Left ventricle myocardium inferior (tissue), 1 donor: ENCODE data around the gene SAMD15. TPM values are rescaled to one million over a fixed set of nuclear protein-coding genes. Genes with fewer than 3 reads are reported as not detected.

ENCODE experiments used
- DNase-seq: peaks from one replicate; pipeline ENCODE4 v3.0.0-alpha.2; 2020
- H3K27ac ChIP-seq: fragments of 200-600 bp; replicated peaks from 2 replicates; pipeline ENCODE4 v1.8.0; 2021
- H3K27me3 ChIP-seq: fragments of 200-600 bp; 2 replicates; pipeline ENCODE4 v1.8.0; 2021; ENCODE audit warnings: low read depth
- H3K36me3 ChIP-seq: fragments of 200-600 bp; 2 replicates; pipeline ENCODE4 v1.8.0; 2021
- H3K4me1 ChIP-seq: fragments of 200-600 bp; 2 replicates; pipeline ENCODE4 v1.8.0; 2021
- H3K4me3 ChIP-seq: fragments of 200-600 bp; 2 replicates; pipeline ENCODE4 v1.8.0; 2021; ENCODE audit warnings: mild to moderate bottlenecking, moderate library complexity
- H3K9me3 ChIP-seq: fragments of 200-600 bp; replicated peaks from 2 replicates; pipeline ENCODE4 v1.8.0; 2021
- CTCF ChIP-seq: fragments of 200-600 bp; IDR thresholded peaks from 2 replicates; pipeline ENCODE4 v1.8.0; 2021; ENCODE audit warnings: antibody characterized with exemption, mild to moderate bottlenecking, borderline replicate concordance
- intact Hi-C: fragments of 100-400 bp; cut with micrococcal nuclease; formaldehyde crosslinking; loops from one replicate; pipeline ENCODE4 v1.11.0; 2022
- total RNA-seq: library from RNA; stranded (reverse); fragmentation: NEBNext Ultra II Directional; extraction: Animal tissue kit (Norgen Biotek cat#: 25700); gene quantifications from one replicate; pipeline ENCODE4 v1.2.1, GENCODE V29; 2021
- donor health status: DM: no; HTN: yes; CAD: no; lungs with severe emphysema.

Gene SAMD15
- total RNA-seq, 1 donor from 2014 or later = 0.08 TPM

- Histone ChIP-seq H3K36me3 (no peaks in the 10 kb centered on the region), H3K27ac (no peak overlapping the region), H3K4me3 (no peak overlapping the region), H3K27me3 (no peaks in the 10 kb centered on the region), H3K4me1 (no peaks in the 10 kb centered on the region), H3K9me3 (no peaks in the 10 kb centered on the region)
- TF ChIP-seq CTCF = no peak
- no peak for DNase-seq
- intact Hi-C loops = no loop called here
These were observed 17.6 kb upstream of the SAMD15 start for GRCh38 chr14:77359626-77360025.

GRCh38 chr14:77364146-77364545 lies 13.0 kb upstream of the SAMD15 start:
- H3K4me1 ChIP-seq = peaks cover 1% of the 10 kb centered on the region
- H3K36me3 ChIP-seq = no peaks in the 10 kb centered on the region
- H3K27ac ChIP-seq = no peak overlapping the region
- DNase-seq = no peak
- H3K4me3 ChIP-seq = no peak overlapping the region
- intact Hi-C loops = no loop called here
- H3K9me3 ChIP-seq = no peaks in the 10 kb centered on the region
- no peaks in the 10 kb centered on the region for H3K27me3 ChIP-seq
- TF ChIP-seq CTCF = no peak

DNA sequence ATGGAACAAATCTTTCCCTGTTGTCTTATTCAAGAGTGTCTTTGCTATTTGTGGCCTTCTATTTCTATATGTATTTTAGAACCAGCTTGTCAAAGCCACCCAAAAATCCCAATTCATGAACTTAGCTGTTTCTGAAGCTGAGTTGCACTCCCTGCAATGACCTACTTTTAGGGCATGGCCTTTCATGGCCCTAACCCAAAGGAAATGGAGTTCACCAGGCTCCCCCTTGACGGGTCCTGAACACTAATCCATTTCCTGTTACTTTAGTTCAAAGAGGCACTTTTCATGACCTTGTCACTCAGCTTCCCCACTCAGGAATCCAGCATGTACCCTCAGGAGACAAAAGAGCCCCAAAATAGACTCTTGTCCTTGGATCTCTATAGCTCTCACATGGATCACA lies 7.9 kb upstream of the SAMD15 start:
- Histone ChIP-seq H3K4me3 (no peak overlapping the region), H3K9me3 (no peaks in the 10 kb centered on the region), H3K4me1 (peaks cover 10% of the 10 kb centered on the region), H3K36me3 (no peaks in the 10 kb centered on the region), H3K27me3 (no peaks in the 10 kb centered on the region), H3K27ac (no peak overlapping the region)
- no peak for TF ChIP-seq CTCF
- no peak for DNase-seq
- intact Hi-C loops = no loop called here

DNA sequence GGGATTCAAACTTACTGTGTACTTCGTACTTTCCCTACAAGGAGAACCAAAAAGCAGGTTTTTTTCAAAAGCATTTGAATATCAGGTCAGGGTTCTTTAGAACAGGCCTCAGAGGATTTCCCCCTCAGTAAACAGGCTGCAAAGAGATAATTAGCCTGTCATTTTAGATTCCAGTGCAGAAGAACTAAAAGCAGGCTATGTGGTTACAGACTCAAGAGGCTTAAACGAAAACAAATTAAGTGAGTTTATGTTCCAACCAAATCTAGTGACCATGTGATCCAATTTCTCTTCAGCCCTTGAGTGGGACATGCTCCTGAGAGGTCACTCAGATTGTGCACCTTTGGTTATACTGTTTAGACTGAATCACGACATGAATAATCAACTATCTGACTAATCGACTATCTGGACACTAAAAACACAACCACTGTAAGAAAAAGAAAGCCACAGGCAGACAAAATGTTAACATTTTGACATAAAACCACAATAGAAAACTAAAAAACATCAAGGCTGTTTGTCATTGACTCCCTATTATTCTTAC lies 4.8 kb upstream of the SAMD15 start:
- Histone ChIP-seq H3K4me3 (no peak overlapping the region), H3K27ac (no peak overlapping the region), H3K9me3 (no peaks in the 10 kb centered on the region), H3K27me3 (no peaks in the 10 kb centered on the region), H3K4me1 (peaks cover 29% of the 10 kb centered on the region), H3K36me3 (no peaks in the 10 kb centered on the region)
- no peak for TF ChIP-seq CTCF
- intact Hi-C loops = no loop called here
- no peak for DNase-seq

DNA sequence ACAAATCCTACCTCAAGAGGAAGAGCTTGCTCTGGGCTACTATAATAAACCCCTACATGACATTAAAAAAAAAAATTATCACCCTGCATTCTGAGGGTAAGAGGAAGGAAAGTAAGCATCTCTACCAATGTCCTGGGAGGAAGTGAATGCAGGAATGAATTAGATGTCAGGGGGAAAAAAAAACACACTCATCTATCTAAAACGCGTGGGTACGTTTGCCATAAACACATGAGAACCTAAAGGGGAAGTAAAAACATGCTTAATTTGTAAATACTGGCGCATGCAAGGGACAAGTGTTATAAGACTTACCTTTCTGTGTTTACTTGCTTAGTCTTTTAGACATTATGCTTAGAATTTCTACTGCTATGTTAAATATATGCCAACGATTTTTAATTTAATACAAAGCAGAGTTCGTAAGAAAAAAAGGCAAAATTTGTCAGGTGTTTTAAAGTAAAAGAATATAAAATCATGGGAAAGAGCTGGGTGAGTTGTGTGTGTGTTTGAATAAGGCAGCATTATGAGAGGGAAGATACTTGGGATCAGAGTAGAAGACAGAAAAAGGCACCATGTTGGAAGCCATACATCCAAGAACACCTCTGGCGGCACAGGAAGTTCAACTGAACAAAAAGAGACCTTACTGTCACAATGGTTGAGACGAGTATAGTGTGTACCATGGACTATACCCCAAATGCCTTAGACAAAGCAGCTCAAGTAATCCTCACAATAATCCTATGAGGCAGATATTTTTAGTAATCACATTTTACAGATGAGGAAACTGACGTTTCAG lies 1.8 kb upstream of the SAMD15 start:
- no peak for DNase-seq
- Histone ChIP-seq H3K27me3 (no peaks in the 10 kb centered on the region), H3K9me3 (no peaks in the 10 kb centered on the region), H3K27ac (no peak overlapping the region), H3K4me3 (peak overlapping the region; percentile 91), H3K36me3 (no peaks in the 10 kb centered on the region), H3K4me1 (peaks cover 28% of the 10 kb centered on the region)
- intact Hi-C loops = no loop called here
- no peak for TF ChIP-seq CTCF
